Activated CD4-positive, alpha-beta T cell treated with anti-CD3 and anti-CD28 coated beads, Interleukin-2, amount 10 ng/mL, durations not matched to agents 7 days and 5 days (primary cell): ENCODE data around the gene SEMA3G. TPM values are rescaled to one million over a fixed set of nuclear protein-coding genes. Genes with fewer than 3 reads are reported as not detected.

Source experiments
- CTCF ChIA-PET: fragments of 350-600 bp; sonication (Branson Sonifier 250); formaldehyde crosslinking; loops from one replicate; lab custom pipeline; 2021; ENCODE audit warnings: antibody characterized with exemption; lab: Charles Lee
- POLR2A ChIA-PET: fragments of 350-600 bp; sonication (Branson Sonifier 250); formaldehyde crosslinking; loops from one replicate; lab custom pipeline; 2021; ENCODE audit warnings: antibody characterized with exemption; lab: Charles Lee
- DNase-seq: peaks from one replicate; pipeline ENCODE4 v3.0.0-alpha.2; 2020
- H3K27ac Mint-ChIP-seq: one replicate; pipeline ENCODE4 v1.8.0; 2021; ENCODE audit warnings: mild to moderate bottlenecking, moderate library complexity, mixed read lengths
- H3K27me3 Mint-ChIP-seq: one replicate; pipeline ENCODE4 v1.8.0; 2021; ENCODE audit warnings: mixed read lengths
- H3K36me3 Mint-ChIP-seq: one replicate; pipeline ENCODE4 v1.8.0; 2021; ENCODE audit warnings: low read depth, mixed read lengths
- H3K4me1 Mint-ChIP-seq: one replicate; pipeline ENCODE4 v1.8.0; 2021; ENCODE audit warnings: mixed read lengths
- H3K4me3 Mint-ChIP-seq: one replicate; pipeline ENCODE4 v1.8.0; 2021; ENCODE audit warnings: mild to moderate bottlenecking, moderate library complexity, mixed read lengths
- H3K9me3 Mint-ChIP-seq: one replicate; pipeline ENCODE4 v1.8.0; 2021; ENCODE audit warnings: mixed read lengths
- total RNA-seq, 2 experiments: library from RNA; stranded (reverse); gene quantifications; one replicate each; pipeline ENCODE4 v1.2.3, GENCODE V29; 2021

Gene SEMA3G
- total RNA-seq, 2 experiments from 2014 or later: 0.15 TPM; not detected in 1

- Mint-ChIP-seq H3K4me1 (no peaks in the 10 kb centered on the region), H3K36me3 (peaks cover 19% of the 10 kb centered on the region), H3K27ac (no peak overlapping the region), H3K27me3 (no peaks in the 10 kb centered on the region), H3K4me3 (no peak overlapping the region), H3K9me3 (no peaks in the 10 kb centered on the region)
- POLR2A ChIA-PET: no interaction called here
- CTCF ChIA-PET: interaction anchor here (1.4 to 2.1 kb wide), 2 partner anchors 13 to 60 kb away, joined by 4 to 9 read pairs; no protein-coding TSS in a partner anchor
- DNase-seq: no peak
Observed at GRCh38 chr3:52399593-52399992, 45.3 kb downstream of the SEMA3G start.

- Mint-ChIP-seq H3K9me3 (no peaks in the 10 kb centered on the region), H3K27ac (no peak overlapping the region), H3K27me3 (no peaks in the 10 kb centered on the region), H3K4me1 (no peaks in the 10 kb centered on the region), H3K36me3 (peaks cover 18% of the 10 kb centered on the region), H3K4me3 (no peak overlapping the region)
- ChIA-PET CTCF (interaction anchor here (0.5 to 2.1 kb wide), 6 partner anchors 12 to 111 kb away, joined by 3 to 9 read pairs (median 4); partner anchors contain the start of gene GLYCTK), POLR2A (no interaction called here)
- no peak for DNase-seq
Observed at GRCh38 chr3:52399131-52399530, 45.8 kb downstream of the SEMA3G start.

- Mint-ChIP-seq H3K27ac (no peak overlapping the region), H3K9me3 (no peaks in the 10 kb centered on the region), H3K27me3 (no peaks in the 10 kb centered on the region), H3K4me1 (no peaks in the 10 kb centered on the region), H3K4me3 (no peak overlapping the region), H3K36me3 (peaks cover 15% of the 10 kb centered on the region)
- POLR2A ChIA-PET: no interaction called here
- CTCF ChIA-PET: interaction anchor here (0.5 to 2.1 kb wide), 7 partner anchors 11 to 128 kb away, joined by 3 to 9 read pairs (median 4); partner anchors contain the start of gene GLYCTK
- DNase-seq: no peak
Observed at GRCh38 chr3:52398670-52399081, 46.2 kb downstream of the SEMA3G start.

- DNase-seq: no peak
Observed at GRCh38 chr3:52397676-52398399, 47.1 kb downstream of the SEMA3G start.

GRCh38 chr3:52396907-52397591 lies 47.9 kb downstream of the SEMA3G start:
- no peaks in the 10 kb centered on the region for H3K4me1 Mint-ChIP-seq

More at GRCh38 chr3:52397676-52398399, 47.1 kb downstream of the SEMA3G start:
- ChIA-PET POLR2A (no interaction called here), CTCF (interaction anchor here (0.6 to 1.4 kb wide), 5 partner anchors 10 to 127 kb away, joined by 3 to 9 read pairs (median 5); no protein-coding TSS in a partner anchor)
- H3K4me1 Mint-ChIP-seq: no peaks in the 10 kb centered on the region
- H3K27me3 Mint-ChIP-seq: no peaks in the 10 kb centered on the region
- no peak overlapping the region for H3K27ac Mint-ChIP-seq
- H3K9me3 Mint-ChIP-seq: no peaks in the 10 kb centered on the region
- peaks cover 15% of the 10 kb centered on the region for H3K36me3 Mint-ChIP-seq
- no peak overlapping the region for H3K4me3 Mint-ChIP-seq

GRCh38 chr3:52396011-52396906 lies 48.6 kb downstream of the SEMA3G start:
- CTCF ChIA-PET: interaction anchor here (1.1 to 1.4 kb wide), 2 partner anchors 10 to 12 kb away, joined by 3 to 5 read pairs; no protein-coding TSS in a partner anchor
- POLR2A ChIA-PET: no interaction called here

More at GRCh38 chr3:52396907-52397591, 47.9 kb downstream of the SEMA3G start:
- no peak overlapping the region for H3K4me3 Mint-ChIP-seq
- H3K9me3 Mint-ChIP-seq: no peaks in the 10 kb centered on the region
- H3K36me3 Mint-ChIP-seq: peaks cover 11% of the 10 kb centered on the region
- no peaks in the 10 kb centered on the region for H3K27me3 Mint-ChIP-seq
- ChIA-PET CTCF (interaction anchor here (1.4 kb wide), 1 partner anchor 11 kb away, joined by 3 read pairs; no protein-coding TSS in a partner anchor), POLR2A (no interaction called here)
- no peak for DNase-seq
- H3K27ac Mint-ChIP-seq: no peak overlapping the region

GRCh38 chr3:52395503-52395865 lies 49.4 kb downstream of the SEMA3G start:
- H3K4me1 Mint-ChIP-seq: no peaks in the 10 kb centered on the region
- peaks cover 13% of the 10 kb centered on the region for H3K36me3 Mint-ChIP-seq
- no peak for DNase-seq
- no peak overlapping the region for H3K27ac Mint-ChIP-seq
- H3K27me3 Mint-ChIP-seq: no peaks in the 10 kb centered on the region
- POLR2A ChIA-PET: no interaction called here
- CTCF ChIA-PET: interaction anchor here (1.1 kb wide), 1 partner anchor 11 kb away, joined by 5 read pairs; no protein-coding TSS in a partner anchor
- H3K4me3 Mint-ChIP-seq: no peak overlapping the region
- no peaks in the 10 kb centered on the region for H3K9me3 Mint-ChIP-seq

More at GRCh38 chr3:52396011-52396906, 48.6 kb downstream of the SEMA3G start:
- H3K9me3 Mint-ChIP-seq: no peaks in the 10 kb centered on the region
- no peak overlapping the region for H3K4me3 Mint-ChIP-seq
- peaks cover 13% of the 10 kb centered on the region for H3K36me3 Mint-ChIP-seq
- DNase-seq: no peak
- no peak overlapping the region for H3K27ac Mint-ChIP-seq
- H3K27me3 Mint-ChIP-seq: no peaks in the 10 kb centered on the region
- no peaks in the 10 kb centered on the region for H3K4me1 Mint-ChIP-seq

GRCh38 chr3:52394751-52395502 lies 50.0 kb downstream of the SEMA3G start:
- DNase-seq: no peak

GRCh38 chr3:52393959-52394670 lies 50.8 kb downstream of the SEMA3G start:
- H3K36me3 Mint-ChIP-seq: peaks cover 13% of the 10 kb centered on the region
- no peak overlapping the region for H3K4me3 Mint-ChIP-seq
- DNase-seq: no peak
- H3K4me1 Mint-ChIP-seq: no peaks in the 10 kb centered on the region
- ChIA-PET CTCF (no interaction called here), POLR2A (no interaction called here)
- H3K27ac Mint-ChIP-seq: no peak overlapping the region
- no peaks in the 10 kb centered on the region for H3K27me3 Mint-ChIP-seq
- H3K9me3 Mint-ChIP-seq: no peaks in the 10 kb centered on the region

More at GRCh38 chr3:52394751-52395502, 50.0 kb downstream of the SEMA3G start:
- H3K36me3 Mint-ChIP-seq: peaks cover 13% of the 10 kb centered on the region
- POLR2A ChIA-PET: no interaction called here
- H3K4me3 Mint-ChIP-seq: no peak overlapping the region
- no peaks in the 10 kb centered on the region for H3K27me3 Mint-ChIP-seq
- no peaks in the 10 kb centered on the region for H3K4me1 Mint-ChIP-seq
- CTCF ChIA-PET: interaction anchor here (1.1 kb wide), 1 partner anchor 11 kb away, joined by 5 read pairs; no protein-coding TSS in a partner anchor
- no peaks in the 10 kb centered on the region for H3K9me3 Mint-ChIP-seq
- H3K27ac Mint-ChIP-seq: no peak overlapping the region

- no peaks in the 10 kb centered on the region for H3K4me1 Mint-ChIP-seq
- H3K27me3 Mint-ChIP-seq: no peaks in the 10 kb centered on the region
- peaks cover 13% of the 10 kb centered on the region for H3K36me3 Mint-ChIP-seq
- CTCF ChIA-PET: no interaction called here
- no peak for DNase-seq
- H3K9me3 Mint-ChIP-seq: no peaks in the 10 kb centered on the region
- POLR2A ChIA-PET: no interaction called here
- H3K27ac Mint-ChIP-seq: no peak overlapping the region
- H3K4me3 Mint-ChIP-seq: no peak overlapping the region
Observed at GRCh38 chr3:52393131-52393807, 51.6 kb downstream of the SEMA3G start.
